GM12873 (cell line): ENCODE results near the gene EIF2B5.

Experiments
- TF ChIP-seq, protein P1 (sequence below): IDR thresholded peaks from 2 replicates; pipeline ENCODE4 v1.5.1; 2012; ENCODE audit warnings: low read depth, mild to moderate bottlenecking, moderate library complexity, low read length, control low read depth; ENCODE audit not compliant: insufficient read depth; ENCODE audit errors: missing control alignments

EIF2B5 gene

DNA sequence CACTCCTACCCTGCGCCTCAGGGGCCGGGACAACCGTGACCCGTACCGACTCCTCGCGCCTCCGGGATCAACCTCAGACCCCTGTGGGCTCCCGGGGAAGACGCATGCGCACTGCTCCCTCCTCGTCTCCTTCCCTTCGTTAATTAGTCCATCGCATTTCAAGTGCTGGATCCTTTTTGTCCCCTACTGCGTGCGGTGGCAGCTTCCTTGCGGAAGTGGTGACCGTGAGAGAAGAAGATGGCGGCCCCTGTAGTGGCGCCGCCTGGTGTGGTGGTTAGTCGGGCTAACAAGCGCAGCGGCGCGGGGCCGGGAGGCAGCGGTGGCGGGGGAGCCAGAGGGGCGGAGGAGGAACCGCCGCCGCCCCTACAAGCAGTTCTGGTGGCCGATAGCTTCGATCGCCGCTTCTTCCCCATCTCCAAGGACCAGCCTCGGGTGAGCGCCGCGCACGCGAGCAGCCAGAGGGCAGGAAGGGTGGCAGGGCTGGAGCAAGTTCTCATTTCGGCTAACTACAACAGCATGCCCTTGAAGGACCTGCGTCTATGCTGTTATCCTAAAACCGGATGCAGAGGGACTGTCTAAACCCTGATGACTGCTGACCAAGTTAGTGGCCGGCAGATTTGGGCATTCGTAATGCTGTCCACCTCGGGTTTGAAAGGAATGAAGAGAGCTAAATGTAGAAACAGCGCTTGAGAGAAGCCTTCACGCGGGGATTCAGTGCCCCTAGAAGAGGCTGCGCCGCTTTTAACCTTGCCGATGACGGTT is at the start of gene EIF2B5:
Gene EIF2B5, plus strand, starts transcription at position 210 of the 762 bp plus-strand sequence. Its CDS starts 28 bp downstream, at position 238.
- TF ChIP-seq, protein P1, sequence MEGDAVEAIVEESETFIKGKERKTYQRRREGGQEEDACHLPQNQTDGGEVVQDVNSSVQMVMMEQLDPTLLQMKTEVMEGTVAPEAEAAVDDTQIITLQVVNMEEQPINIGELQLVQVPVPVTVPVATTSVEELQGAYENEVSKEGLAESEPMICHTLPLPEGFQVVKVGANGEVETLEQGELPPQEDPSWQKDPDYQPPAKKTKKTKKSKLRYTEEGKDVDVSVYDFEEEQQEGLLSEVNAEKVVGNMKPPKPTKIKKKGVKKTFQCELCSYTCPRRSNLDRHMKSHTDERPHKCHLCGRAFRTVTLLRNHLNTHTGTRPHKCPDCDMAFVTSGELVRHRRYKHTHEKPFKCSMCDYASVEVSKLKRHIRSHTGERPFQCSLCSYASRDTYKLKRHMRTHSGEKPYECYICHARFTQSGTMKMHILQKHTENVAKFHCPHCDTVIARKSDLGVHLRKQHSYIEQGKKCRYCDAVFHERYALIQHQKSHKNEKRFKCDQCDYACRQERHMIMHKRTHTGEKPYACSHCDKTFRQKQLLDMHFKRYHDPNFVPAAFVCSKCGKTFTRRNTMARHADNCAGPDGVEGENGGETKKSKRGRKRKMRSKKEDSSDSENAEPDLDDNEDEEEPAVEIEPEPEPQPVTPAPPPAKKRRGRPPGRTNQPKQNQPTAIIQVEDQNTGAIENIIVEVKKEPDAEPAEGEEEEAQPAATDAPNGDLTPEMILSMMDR, result peak; percentile 31

DNA sequence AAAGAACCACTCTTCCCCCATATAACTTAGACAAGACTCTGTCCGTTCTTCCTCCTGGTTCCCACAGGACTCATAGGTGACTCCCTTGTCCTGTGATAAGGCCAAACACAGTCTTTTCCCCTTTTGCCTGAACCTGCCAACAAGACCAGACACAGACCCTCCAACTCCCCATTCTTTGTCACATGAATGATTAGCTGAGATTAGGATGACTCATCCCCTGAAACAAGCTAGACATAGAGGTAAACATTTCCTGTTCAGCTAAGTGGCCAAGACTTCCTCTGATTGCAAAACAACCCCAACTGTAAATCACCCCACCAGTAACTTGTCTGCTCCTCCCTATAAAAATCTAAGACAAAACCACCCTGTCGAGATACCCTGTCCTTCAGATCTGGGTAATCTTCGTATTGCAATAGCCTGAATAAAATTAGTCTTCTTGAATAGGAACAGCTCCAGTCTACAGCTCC is 49.7 kb upstream of the EIF2B5 start:
- TF ChIP-seq, protein P1, result no peak

DNA sequence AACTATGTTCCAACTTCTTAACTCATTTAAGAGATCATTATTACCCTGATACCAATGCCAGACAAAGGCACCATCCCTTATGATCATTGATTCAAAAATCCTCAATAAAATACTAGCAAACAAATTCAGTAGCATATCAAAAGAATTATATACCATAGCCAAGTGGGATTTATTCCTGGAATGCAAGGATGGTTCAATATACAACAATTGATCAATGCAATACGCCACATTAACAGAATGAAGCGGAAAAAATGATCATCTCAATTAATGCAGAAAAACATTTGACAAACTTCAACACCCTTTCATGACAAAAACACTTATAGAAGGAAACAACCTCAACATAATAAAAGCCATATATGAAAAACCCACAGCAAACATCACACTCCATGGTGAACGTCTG is 43.0 kb upstream of the EIF2B5 start:
- TF ChIP-seq, protein P1, result no peak

DNA sequence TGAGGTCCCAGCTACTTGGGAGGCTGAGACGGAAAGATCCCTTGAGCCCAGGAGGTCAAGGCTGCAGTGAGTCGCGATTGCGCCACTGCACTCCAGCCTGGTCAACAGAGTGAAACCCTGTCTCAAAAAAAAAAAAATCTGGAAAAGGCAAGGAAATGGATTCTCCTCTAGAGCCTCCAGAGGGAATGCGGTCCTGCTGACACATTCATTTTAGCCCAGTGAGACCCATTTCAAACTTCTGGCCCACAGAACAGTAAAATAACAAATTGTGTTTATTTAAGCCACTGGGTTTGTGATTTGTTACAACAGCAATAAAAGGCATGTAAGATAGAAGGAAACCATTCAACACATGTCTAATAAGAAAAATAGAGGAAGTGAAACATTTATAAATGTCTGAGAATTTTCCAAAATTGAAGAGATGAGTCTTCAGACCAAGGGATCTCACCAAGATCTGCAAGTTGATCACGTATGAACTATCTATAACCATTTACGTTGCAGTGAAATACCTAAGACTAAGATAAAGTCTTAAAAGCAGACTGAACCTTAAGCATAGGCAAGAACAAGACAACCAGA is 38.3 kb upstream of the EIF2B5 start, which contains the start of gene HTR3E:
Gene HTR3E, plus strand, starts transcription at position 254 of the 573 bp plus-strand sequence. CDS start 466 bp downstream, outside the sequence.
- TF ChIP-seq, protein P1, result no peak

DNA sequence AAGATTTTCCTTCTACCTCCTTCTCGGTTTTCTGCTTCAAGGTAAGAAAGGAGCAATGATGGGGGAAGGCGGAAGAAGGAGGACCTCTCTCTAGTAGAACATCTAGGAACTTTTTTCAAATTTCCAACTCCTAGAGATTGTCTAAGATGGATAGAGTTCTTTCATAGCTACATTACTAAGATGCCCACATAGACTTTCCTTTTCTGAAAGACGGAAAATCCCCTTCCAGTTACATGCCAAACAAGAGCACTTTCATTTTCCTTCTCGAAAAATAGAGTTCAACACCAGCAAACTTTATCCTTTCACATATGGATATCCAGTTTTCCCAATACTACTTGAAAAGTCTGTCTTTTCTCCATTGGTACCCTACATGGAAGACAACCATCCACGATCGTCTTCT is 37.6 kb upstream of the EIF2B5 start:
- TF ChIP-seq, protein P1, result no peak

DNA sequence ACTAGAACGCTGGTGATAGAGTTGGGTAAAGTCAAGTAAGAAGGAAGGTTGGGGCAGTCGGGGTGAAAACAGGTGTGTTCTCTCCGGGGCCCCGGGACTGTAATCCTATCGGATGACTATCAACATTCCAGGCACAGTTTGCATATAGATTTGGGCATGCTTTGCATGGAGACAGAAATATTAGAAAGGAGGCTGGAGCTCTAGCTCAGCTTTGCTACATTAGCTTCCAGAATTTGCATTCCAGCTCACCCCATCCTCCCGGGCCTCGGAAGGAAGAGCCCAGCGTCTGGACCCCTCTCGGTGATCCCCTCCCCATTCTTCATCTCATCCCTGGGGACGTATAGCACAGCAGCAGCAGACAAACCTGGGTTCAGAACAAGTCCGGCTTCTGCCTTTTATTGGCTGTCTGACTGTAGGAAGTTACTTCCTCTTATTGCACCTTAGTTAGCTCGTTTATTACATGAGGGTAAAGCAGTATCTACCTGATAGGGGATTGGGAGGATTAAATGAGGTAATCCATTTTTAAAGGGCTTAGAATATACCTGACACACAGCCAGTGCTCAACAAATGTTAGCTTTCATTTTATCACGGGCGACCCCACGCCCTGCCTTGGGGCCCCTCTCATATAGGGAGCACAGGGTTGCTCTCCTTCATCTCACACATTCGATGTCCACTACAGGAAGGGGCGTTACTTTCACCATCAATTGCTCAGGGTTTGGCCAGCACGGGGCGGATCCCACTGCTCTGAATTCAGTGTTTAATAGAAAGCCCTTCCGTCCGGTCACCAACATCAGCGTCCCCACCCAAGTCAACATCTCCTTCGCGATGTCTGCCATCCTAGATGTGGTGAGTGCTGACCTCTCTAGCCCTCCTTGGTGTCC is 35.1 kb upstream of the EIF2B5 start:
- TF ChIP-seq, protein P1, result no peak
